Stimulated activated CD4-positive, alpha-beta T cell treated with anti-CD3 and anti-CD28 coated beads, Interleukin-1b, Interleukin-23, amount 100 ng/mL, for 4 hours (primary cell): ENCODE measurements around the gene CHRNA9.
A peak's percentile ranks its signal among the peaks of the same experiment; 100 is the strongest.

Experiments
- DNase-seq, 2 donors: peaks; one replicate each; pipeline ENCODE4 v3.0.0-alpha.2; 2020; ENCODE audit warnings: low read depth in 2 of 2

CHRNA9 gene

DNA sequence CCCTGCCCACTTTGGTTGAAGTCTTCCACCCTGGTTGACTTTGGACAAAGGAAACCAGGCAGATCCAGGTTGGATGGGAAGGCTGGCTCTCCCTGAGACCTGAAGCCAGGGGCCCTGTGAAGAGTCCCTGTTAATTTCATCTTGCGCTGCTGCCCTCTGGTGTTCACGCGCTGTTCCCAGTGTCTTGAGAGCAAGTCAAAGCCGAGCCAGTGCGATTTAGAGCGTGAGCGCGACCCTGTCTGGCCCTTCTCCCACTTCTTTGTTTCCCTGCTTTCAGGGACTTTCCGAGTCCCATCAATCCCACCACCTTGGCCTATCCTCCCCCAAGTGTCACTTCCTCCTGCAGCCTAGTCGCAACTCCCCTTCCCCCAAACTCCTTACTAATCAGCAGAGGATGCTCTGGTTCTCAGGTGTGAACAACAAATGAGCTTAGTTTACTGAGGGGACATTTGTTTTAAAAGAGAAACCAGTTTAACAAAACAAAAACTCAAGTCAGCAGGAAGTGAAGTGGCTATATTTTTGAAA, 25.8 kb upstream of the CHRNA9 start:
- peak; percentile 87 to 89 for DNase-seq

DNA sequence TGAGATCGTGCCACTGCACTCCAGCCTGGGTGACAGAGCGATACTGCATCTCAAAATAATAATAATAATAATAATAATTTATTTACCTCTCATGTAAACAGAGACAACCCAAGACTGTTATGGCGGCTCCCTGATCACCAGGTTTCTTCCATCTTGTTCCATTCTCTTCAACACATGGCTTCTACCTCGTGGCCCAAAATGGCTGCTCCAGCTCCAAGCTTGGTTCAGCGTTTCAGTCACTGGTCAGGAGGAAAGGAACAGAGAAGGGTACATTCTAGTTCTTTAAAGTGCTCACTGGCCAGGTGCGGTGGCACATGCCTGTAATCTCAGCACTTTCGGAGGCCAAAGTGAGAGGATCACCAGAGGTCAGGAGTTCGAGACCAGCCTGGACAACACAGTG, 24.9 kb upstream of the CHRNA9 start:
- no peak for DNase-seq

DNA sequence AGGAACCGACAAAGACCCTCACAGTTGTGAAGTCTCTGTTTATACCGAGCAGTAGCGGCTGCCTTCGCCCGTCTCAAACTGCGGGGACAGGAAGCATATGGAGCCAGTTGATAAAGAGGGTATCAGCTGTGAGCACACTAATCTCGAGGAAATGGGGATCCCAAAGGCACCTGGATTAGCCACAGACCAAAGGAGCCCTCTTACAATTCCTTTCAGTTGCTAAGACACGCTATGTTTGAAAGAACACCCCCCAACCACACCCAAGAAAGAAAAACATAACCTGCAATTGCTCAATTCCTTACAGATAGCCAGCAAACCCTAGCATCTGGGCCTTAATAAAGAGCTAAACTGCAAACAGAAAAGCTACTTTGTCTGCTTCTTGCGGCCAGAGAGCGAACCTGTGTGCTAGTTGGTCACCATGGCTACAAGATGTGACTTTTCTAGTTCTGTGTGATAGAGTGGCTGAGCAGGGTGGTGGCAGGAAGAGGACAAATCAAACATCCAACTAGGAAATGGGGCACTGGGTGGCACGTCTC, 23.3 kb upstream of the CHRNA9 start:
- no peak for DNase-seq

DNA sequence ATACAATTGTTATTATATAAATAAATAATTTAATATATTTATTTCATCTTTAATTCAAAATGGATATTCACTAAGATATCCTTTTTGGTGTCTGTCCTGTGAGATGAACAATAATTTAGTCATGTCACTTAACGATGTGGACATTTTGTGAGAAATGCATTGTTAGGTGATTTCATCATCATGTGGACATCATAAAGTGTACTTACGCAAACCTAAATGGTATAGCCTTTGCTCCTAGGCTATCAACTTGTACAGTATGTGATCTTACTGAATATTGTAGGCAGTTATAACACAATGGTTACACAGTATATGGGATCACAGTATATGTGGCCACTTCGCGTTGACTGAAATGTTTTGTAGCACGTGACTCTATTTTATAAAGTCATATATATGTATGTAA, 20.2 kb upstream of the CHRNA9 start:
- DNase-seq: no peak

DNA sequence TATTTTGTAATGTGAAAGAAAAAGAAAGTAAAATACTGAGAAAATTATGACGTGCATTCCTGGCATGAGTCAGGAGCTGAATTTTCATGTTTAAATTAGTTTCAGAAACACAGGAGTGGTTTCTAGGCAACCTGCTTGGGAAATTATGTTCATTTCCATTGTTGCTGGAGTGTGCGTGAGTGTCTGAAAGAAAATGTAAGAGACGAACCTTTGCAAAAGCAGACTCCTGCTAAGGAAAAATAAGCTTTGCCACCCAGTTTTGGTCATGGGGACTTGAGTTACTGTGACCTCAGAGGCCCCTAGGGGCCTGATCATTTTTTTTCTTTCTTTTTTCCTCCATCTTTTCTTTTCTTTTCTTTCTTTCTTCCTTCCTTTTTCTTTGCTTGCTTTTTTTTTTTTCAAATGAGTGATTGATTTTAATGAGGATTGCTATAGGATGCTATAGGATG, 18.8 kb upstream of the CHRNA9 start:
- DNase-seq: no peak

DNA sequence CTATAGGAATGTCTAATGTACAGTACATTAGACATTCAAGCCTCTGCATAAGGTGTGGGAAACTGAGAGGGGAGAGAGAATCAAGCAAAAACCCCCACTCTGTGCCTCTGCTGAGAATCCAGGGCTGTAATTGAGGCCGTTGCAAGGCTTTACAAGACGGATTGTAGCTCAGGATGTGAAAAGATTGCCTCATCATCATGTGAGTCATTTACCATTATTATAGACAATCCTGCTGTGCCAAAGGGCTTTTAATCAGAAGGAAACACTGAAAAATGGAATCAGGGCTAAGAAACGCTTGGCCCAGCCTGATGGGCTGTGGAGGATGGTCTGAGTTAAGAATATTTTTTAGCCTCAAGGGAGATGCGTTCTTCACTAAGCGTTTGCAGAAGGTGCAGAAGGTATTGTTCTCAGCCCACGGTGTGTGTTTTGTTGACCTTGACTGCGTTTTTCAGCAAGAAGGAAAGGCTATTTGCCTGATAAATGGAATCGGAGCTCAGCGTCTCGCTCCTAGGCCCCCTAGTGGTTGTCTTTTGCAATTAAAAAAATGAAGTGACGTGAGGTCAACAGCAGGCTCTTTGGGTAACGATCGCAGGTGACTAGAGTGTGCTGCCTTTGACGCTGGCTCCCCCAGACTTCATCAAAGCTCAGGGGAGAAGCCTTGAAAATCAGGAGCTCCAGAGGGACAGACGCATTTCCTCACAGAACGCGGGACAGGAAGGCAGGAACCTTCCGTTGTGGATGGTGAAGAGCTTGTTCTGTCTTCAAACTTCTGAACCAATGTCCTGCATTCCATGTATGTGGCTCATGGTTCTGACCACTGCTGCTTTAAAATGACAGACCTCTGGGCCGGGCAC, 18.1 kb upstream of the CHRNA9 start:
- DNase-seq: peak in 1 of 2 donors; percentile 50

DNA sequence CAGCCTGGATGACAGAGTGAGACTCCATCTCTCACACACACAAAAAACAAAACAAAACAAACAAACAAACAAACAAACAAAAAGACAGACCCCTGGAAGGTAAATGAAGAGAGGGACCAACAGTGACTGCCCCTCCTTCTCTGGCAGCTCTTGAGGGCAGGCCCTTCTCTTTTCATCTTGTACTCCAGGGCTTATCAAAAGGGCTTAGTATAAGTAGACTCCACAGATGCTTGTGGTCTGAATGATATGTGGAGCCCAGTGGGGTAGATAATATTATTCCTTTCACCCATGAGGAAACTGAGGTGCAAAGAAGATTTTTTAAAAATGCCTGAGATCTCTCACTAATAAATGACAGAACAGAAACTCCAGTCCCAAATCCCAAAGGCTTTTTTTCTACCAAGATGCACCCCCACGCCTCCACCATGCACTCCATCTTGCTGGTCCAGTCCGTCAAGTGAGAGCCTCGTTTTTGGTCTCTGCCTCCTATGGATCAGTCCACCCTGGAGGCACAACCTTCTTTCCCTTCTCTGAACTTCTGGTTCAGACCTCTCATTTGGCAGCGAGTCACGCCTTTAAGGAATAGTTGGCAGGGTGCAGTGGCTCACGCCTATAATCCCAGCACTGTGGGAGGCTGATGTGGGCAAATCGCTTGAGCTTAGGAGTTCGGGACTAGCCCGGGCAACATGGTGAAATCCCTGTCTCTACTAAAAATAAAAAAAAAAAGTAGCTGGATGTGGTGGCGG, 17.0 kb upstream of the CHRNA9 start:
- no peak for DNase-seq

DNA sequence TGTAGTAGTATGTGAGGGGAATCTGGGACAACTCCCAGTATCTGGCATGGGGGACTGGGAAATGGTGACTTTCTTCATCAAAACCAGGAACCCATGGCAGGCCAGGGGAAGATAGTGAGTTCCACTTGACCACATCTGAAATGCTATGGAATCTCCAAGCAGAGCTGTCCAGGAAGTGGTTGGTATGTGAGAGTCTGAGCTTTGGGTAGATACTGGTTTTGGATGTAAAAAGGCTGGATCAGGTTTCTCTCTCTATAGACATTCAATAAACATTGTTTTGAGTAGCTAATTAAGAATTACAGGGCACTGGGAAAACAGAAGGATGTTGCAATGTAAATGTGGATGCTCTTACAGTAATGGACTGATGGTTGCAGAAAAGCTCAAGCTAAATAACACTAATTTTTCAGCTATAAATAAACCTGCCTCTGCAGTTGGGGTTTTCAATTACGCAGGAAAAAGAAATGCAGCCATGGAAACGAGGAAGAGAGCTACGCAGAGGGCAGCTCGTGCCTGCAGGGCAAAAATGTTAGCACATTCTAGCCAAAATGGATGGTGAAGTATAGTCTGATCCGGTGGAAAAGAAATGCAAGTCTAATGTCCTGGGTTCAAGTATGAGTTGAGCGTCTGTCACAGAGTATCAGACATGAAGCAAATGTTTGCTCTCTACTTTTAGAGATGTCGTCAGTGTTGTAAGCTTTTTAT, 13.4 kb upstream of the CHRNA9 start:
- DNase-seq: no peak

DNA sequence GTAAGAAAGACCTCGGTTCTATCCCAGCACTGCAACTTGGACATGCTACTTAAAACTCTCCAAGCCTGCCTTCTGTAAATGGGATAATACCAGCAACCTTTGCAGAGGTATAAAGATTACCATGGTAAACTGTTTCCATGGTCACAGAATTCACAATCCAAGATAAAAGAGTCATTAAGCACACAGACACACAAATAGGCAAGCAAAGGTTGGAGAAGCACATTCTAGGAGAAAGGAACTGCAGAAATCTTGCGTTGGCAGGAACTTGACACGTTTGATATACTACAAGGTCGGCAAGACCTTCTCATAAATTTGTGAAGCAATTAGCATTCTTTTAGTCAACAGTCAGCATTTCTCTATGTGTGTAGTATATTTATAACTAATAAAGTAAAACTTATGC, 12.3 kb upstream of the CHRNA9 start:
- no peak for DNase-seq

DNA sequence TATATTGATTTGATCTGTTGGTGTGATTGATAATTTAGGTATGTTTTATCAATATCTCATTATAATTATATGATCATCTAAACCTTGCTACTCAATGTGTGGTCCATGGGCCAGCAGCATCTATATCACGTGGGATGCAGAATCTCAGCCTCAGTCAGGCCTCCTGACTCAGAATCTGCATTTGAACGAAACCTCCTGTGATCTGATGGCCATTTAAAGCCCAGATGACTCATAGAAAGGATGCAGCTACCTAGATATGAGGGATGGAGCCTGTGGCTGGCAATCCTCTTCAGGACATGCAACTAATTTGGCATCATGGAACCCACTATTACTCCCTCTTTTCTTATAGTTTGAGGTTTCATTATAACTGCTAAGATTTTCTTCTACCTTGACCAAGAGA, 11.3 kb upstream of the CHRNA9 start:
- no peak for DNase-seq

DNA sequence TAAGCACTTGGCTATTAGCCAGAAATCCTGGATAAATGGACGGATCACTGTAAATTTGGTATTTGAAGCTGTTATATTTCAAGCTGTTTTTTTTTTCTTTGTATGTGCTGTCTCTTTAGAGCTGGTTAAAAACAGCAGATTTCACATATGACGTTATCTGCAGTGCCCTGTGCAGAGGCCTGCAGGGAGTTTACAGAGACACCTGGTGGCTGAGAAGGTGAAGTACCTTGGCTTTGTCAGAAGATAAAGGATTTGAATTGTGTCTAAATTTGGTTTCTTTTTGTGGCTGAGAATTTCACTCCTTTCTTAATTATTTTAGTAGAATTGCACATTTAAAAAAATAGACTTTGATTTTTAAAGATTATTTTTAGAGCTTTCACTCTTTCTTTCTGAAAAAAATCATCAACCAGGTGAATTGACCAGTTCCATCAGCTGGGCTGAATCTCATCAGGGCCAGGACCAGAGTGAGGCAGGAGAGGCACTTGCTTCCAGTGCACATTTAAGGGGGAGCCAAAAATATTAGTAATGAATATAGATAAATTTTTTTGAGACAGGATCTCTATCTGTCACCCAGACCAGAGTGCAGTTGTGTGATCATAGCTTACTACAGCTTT, 9.6 kb upstream of the CHRNA9 start:
- DNase-seq: peak in 1 of 2 donors; percentile 52

DNA sequence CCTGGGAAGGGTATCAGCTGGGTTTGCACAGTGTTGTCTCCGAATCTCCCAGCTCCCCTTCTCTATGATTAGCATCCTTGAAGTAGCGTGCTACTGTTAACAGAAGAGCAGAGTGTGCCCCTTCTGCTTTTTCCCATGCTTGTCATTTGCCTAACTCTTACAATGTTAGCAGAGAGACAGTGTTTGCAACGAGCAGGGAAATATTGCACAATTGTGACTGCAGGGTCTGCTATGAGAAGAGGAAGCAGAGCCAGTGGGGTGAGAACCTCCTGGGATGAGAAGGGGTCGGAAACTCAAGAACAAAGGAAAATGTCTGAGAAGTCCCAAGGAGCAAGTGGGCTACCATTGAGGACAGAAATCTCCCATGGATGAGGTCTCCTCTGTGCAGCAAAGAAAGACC, 7.8 kb upstream of the CHRNA9 start:
- DNase-seq: no peak

DNA sequence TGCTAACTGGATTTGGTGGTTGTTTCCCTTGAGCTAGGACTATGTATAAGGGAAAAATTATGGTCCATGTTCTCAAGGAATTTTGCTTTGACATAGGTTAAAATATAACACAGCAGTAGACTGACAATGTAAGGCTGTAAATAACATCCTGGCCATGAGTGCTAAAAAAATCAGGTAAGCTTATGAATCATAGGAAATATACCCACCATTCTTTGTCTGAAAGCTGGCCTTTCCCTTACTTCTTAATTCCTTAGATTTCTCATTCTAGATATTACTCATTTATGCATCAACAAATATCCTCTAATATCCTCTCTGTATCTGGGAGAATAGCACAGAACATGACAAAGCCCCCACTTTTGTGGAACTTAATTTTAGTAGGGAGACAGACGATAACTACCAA, 6.8 kb upstream of the CHRNA9 start:
- no peak for DNase-seq

DNA sequence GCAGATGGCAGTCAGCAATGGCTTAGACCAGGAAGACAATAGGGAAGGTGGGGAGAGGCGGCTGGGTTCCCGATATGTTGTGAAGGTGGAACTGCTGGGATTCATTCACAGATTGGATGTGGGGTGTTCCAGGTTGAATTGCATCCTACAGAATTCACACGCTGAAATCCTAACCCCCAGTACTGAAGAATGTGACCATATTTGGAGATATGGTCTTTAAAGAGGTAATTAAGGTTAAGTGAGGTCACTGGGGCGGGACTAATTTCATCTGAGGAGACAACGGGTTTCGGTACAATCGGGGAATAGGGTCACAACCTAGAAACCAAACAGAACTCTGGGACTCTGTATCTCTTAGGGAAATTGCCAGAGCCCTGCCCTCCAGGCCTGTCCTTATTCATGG, 5.3 kb upstream of the CHRNA9 start:
- no peak for DNase-seq

DNA sequence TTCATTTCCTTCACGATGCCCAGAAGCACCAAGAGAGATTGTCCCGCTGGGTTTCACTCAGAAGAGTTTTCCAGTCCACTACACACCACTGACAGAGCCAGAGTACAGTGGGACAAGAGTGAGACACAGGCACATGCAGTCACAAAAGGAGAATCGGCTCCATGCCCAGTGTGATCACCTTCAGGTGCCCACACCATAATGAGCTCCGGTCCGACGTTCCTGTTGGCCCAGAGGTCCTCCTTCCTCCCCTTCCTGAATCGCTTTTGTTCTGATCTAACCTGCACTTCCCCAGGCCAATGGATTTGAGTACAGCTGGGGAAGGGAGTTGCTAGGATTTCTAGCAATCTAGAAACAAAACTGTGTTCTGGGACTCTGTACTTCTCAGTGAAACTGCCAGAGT, 4.6 kb upstream of the CHRNA9 start:
- no peak for DNase-seq

DNA sequence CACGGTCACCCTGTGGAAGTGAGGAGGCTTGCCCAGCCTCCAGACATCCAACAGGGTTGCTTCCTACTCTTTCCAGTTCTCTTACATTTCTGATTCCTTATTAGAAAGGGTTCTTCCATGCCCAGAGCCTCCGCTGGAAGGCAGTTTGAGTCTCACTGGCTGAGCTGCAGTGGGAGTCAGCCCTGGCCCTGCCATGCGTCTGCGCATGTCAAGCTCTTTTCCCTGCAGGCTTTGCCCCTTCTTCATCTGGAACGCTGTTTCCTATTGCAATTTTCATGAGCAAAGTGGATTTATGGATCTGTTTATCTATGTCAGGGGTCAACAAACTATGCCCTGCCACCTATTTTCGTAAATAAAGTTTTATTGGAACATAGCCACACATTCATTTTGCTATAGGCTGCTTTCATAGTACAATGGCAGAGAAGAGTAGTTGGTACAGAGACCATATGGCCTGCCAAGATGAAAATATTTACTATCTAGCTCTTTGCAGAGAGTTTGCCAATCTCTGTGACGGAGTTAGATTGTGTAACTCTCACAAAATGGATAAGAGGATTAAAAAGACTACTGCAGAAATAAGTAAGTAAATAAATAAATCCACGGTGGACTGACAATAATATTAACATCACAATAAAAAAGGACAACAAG, 3.9 kb upstream of the CHRNA9 start:
- DNase-seq: no peak

DNA sequence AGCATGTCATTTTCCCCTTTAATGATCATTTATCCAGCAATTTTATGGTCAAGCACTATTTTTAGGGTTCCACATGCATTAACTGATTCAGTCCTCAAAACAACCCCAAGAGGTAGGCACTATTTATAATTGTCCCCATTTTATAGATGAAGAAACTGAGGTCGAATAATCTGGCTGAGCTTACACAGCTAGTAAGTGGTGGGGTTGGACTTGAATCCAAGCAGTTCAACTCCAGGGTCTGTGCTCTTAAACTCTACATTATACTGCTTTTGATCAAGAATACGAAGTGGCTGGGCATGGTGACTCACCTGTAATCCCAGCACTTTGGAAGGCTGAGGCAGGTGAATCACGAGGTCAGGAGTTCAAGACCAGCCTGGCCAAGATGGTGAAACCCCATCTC, 3.2 kb upstream of the CHRNA9 start:
- no peak for DNase-seq

DNA sequence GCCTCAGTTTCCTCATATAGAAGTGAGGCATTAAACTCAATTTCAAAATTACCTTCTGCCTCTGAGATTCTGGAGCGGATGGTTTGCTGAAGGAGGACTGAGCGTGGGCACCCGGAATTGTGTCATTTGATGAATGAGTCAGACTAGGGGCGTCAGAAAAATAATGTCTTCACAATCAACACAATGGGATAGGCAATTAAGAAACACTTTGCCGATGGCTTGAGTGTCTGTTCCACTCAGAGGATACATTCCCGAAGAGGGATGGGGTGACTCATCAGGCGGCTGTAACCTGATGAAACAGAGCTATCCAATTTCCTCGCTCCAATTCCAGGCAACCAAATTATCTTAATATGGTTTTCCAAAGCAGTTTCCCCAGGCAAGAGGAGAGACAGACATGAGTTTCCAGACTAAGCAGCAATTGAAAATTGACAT, 1.2 kb upstream of the CHRNA9 start:
- DNase-seq: no peak

DNA sequence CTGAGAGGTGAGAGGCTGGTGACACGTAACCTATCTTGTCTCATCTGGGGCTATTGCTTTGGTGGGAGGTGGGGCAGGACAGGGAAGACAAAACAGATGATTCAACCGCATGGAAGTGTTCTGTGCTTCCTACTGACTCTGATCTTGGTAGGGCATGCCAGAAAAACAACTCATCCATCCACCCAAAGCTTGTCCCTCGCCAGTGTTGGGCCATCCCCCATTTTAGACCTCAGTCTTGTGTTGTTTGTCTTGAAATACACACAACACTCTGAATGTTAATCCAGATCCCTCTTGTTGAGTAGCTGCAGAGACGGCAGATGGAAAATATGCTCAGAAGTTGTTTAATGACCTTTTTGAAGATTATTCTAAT, 377 bp downstream of the CHRNA9 start:
- DNase-seq: no peak

DNA sequence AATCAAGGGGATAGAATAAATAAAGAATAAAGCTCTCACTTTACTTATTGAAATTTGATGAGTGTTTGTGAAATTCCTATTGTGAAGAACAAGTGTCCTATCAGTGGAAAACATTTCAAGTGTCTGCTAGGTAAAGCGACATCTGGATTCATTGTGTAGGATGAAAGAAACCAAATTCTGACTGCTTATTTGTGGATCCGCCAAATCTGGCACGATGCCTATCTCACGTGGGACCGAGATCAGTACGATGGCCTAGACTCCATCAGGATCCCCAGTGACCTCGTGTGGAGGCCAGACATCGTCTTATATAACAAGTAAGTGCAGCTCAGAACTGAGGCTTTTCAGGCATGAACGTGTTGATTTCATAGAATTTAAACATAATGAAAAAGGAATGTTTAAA, 1.9 kb downstream of the CHRNA9 start:
- no peak for DNase-seq

DNA sequence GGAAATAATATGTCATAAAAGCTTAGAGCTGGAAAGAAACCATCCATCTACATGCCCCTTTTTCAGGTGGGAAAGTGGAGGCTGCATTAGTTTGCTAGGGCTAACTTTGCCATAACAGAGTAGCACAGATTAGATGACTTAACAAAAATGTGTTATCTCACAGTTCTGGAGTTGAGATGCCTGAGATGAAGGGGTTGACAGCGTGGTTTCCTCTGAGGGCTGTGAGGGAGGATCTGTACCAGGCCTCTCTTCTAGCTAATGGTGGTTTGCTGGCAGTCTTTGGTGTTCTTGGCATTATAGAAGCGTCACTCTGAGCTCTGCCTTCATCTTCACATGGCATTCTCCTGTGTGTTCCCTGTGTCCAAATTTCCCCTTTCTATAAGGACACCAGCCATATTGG, 2.4 kb downstream of the CHRNA9 start:
- no peak for DNase-seq
